ENCODE data around the gene LRRN2. TPM values are rescaled to one million over a fixed set of nuclear protein-coding genes. Genes with fewer than 3 reads are reported as not detected.

Gene LRRN2
- total and polyA plus RNA-seq, 2 donors (not counting 3 experiments of a cell fraction or from before 2014, with no cell fraction given), result not detected

GRCh38 chr1:204645251-204645650, 40.3 kb downstream of the LRRN2 start:
- intact Hi-C loops (cut with micrococcal nuclease) (no loop called here), dilution Hi-C loops (cut with MboI; ENCODE audit: extremely low pct_ligation_motif_present, low sequenced_read_pairs) (no loop called here)
- Histone ChIP-seq H3K4me1 (ENCODE audit: control insufficient read depth, extremely low read depth, insufficient read depth, low read length) (no peaks in the 10 kb centered on the region), H3K9me1 (replicated peaks; ENCODE audit: control insufficient read depth, extremely low read depth, insufficient read depth, low read length) (no peaks in the 10 kb centered on the region), H3K9ac (replicated peaks; ENCODE audit: extremely low read depth, insufficient read depth, low read length) (no peak overlapping the region), H3K4me3 (replicated peaks in 1 of 3; ENCODE audit: insufficient read depth in 1 of 3, low read depth in 1 of 3, low read length in 3 of 3) (no peak overlapping the region), H3K4me2 (ENCODE audit: insufficient read depth, low read length) (no peak overlapping the region), H3K27me3 (ENCODE audit: control insufficient read depth in 2 of 2, insufficient read depth in 2 of 2, low read length in 2 of 2) (peaks cover 2 to 5% of the 10 kb centered on the region in 2 experiments), H3K36me3 (ENCODE audit: control insufficient read depth in 2 of 2, extremely low read depth in 1 of 2, insufficient read depth in 2 of 2, low read length in 2 of 2) (no peaks in the 10 kb centered on the region), H4K20me1 (replicated peaks; ENCODE audit: control insufficient read depth, extremely low read depth, insufficient read depth, low read length) (no peaks in the 10 kb centered on the region), H2AFZ (ENCODE audit: low read depth, low read length) (no peak overlapping the region), H3K27ac (ENCODE audit: insufficient read depth, low read depth, low read length) (no peak overlapping the region), H3K9me3 (replicated peaks; ENCODE audit: control insufficient read depth, insufficient read depth, low read length) (no peaks in the 10 kb centered on the region), H3K79me2 (ENCODE audit: control insufficient read depth, insufficient read depth, low read length) (no peaks in the 10 kb centered on the region)
- POLR2A ChIA-PET, result no interaction called here
- CTCF ChIA-PET, result no interaction called here
- TF ChIP-seq POLR2AphosphoS5 (IDR thresholded peaks at IDR 0.05; ENCODE audit: insufficient read depth, low read depth, low read length) (no peak), POLR2A (IDR thresholded peaks at IDR 0.05; ENCODE audit: low read depth, low read length) (no peak), MYC (IDR thresholded peaks at IDR 0.05; ENCODE audit: low read depth, low read length) (no peak), FOS (IDR thresholded peaks at IDR 0.05; ENCODE audit: borderline replicate concordance, insufficient read depth, low read length) (no peak), MAX (IDR thresholded peaks at IDR 0.05; ENCODE audit: insufficient read depth, insufficient read length) (no peak), EZH2 (IDR thresholded peaks at IDR 0.05; ENCODE audit: borderline replicate concordance, low read depth, low read length, severe bottlenecking) (no peak), GATA2 (IDR thresholded peaks at IDR 0.05; ENCODE audit: insufficient read depth, insufficient read length, low read depth, low read length) (no peak), JUN (IDR thresholded peaks at IDR 0.05; ENCODE audit: borderline replicate concordance, insufficient read depth, insufficient read length, low read depth) (no peak)
- TF ChIP-seq, protein P1, sequence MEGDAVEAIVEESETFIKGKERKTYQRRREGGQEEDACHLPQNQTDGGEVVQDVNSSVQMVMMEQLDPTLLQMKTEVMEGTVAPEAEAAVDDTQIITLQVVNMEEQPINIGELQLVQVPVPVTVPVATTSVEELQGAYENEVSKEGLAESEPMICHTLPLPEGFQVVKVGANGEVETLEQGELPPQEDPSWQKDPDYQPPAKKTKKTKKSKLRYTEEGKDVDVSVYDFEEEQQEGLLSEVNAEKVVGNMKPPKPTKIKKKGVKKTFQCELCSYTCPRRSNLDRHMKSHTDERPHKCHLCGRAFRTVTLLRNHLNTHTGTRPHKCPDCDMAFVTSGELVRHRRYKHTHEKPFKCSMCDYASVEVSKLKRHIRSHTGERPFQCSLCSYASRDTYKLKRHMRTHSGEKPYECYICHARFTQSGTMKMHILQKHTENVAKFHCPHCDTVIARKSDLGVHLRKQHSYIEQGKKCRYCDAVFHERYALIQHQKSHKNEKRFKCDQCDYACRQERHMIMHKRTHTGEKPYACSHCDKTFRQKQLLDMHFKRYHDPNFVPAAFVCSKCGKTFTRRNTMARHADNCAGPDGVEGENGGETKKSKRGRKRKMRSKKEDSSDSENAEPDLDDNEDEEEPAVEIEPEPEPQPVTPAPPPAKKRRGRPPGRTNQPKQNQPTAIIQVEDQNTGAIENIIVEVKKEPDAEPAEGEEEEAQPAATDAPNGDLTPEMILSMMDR (IDR thresholded peaks at IDR 0.05; ENCODE audit: extremely low read depth in 1 of 2, insufficient read depth in 1 of 2, low read depth in 1 of 2, low read length in 2 of 2), result no peak
- FAIRE-seq (no peak), DNase-seq (ENCODE audit: low read depth, low spot score) (no peak)
- no TSS peak for BruUV-seq (replicated peaks)
